ENCODE data around the gene PEX14.

PEX14 gene

GRCh38 chr1:10652626-10653025 is 177.9 kb downstream of the PEX14 start:
- no peak for DNase-seq

- no peak for DNase-seq
Observed at GRCh38 chr1:10653370-10654125, 178.8 kb downstream of the PEX14 start.

- DNase-seq, result no peak
Observed at GRCh38 chr1:10655002-10655401, 180.3 kb downstream of the PEX14 start.

- no peak for DNase-seq
Observed at GRCh38 chr1:10656431-10656830, 181.7 kb downstream of the PEX14 start.

GRCh38 chr1:10657088-10657847 is 182.5 kb downstream of the PEX14 start:
- DNase-seq, result no peak

GRCh38 chr1:10658396-10659066 is 183.8 kb downstream of the PEX14 start:
- DNase-seq, result no peak

- DNase-seq, result no peak
Observed at GRCh38 chr1:10659218-10659617, 184.5 kb downstream of the PEX14 start.

- no peak for DNase-seq
Observed at GRCh38 chr1:10659646-10660540, 185.1 kb downstream of the PEX14 start.

- no peak for DNase-seq
Observed at GRCh38 chr1:10661453-10661852, 186.7 kb downstream of the PEX14 start.

GRCh38 chr1:10662090-10662688 is 187.4 kb downstream of the PEX14 start:
- no peak for DNase-seq

GRCh38 chr1:10662824-10663677 is 188.3 kb downstream of the PEX14 start:
- peak; percentile 57 for DNase-seq

GRCh38 chr1:10663678-10664035 is 188.9 kb downstream of the PEX14 start:
- DNase-seq, result peak; percentile 75

- no peak for DNase-seq
Observed at GRCh38 chr1:10664251-10664650, 189.5 kb downstream of the PEX14 start.

- DNase-seq, result no peak
Observed at GRCh38 chr1:10665226-10665625, 190.5 kb downstream of the PEX14 start.

- DNase-seq, result no peak
Observed at GRCh38 chr1:10665930-10666850, 191.4 kb downstream of the PEX14 start.

GRCh38 chr1:10667861-10668761 is 193.4 kb downstream of the PEX14 start:
- DNase-seq, result peak; percentile 62

- no peak for DNase-seq
Observed at GRCh38 chr1:10669570-10669969, 194.8 kb downstream of the PEX14 start.

GRCh38 chr1:10670190-10670589 is 195.4 kb downstream of the PEX14 start:
- no peak for DNase-seq

- DNase-seq, result no peak
Observed at GRCh38 chr1:10671090-10671489, 196.3 kb downstream of the PEX14 start.
